Measurements from ENCODE around the gene CEP76.

Gene CEP76, protein sequence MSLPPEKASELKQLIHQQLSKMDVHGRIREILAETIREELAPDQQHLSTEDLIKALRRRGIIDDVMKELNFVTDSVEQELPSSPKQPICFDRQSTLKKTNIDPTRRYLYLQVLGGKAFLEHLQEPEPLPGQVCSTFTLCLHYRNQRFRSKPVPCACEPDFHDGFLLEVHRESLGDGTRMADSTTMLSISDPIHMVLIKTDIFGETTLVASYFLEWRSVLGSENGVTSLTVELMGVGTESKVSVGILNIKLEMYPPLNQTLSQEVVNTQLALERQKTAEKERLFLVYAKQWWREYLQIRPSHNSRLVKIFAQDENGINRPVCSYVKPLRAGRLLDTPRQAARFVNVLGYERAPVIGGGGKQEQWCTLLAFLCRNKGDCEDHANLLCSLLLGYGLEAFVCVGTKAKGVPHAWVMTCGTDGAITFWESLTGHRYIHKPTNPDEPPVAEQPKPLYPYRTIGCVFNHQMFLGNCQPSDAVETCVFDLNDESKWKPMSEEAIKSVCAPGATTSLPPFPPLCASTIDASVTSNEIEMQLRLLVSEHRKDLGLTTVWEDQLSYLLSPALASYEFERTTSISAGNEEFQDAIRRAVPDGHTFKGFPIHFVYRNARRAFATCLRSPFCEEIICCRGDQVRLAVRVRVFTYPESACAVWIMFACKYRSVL

DNA sequence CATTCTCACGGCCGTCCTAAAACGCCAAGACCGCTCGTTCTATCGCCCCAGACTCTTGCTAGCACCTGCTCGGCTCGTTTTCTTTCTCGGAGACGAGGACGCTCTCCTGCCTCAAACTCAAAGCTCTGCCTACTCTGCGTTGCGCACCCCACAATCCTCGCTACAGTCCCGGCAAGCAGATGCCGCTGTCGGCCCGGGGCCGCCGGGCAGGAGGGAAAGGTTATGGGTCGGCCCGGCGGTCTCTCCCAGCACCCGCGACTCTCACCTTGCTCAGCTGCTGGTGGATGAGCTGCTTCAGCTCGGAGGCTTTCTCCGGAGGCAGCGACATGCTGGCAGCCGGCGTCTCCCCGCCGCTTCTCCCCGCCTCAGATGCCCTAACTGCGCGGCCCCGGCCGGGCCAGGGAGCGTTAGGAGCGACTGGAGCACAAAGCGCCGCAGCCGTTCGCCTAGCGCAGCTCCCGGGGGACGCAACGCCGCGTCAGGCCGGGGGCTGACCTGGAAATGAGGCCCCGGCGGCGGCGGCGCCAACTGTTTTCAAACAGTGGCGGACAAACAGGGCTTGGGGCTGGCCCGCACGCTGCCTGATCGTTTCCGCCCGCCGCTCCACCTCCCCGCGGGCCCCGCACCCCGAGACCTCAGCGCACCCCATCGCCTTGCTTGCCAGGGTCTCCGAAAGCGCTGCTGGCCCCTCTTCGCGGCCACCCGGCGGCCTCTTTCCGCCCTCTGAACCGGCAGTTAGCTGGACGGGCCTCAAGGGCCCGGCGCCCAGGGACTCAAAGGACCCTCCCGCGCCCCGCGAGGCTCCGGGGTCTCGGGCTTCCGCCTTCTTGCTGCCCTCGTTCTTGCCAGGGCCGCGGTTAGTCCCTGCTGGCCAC lies at the start of gene CEP76, which contains the start of gene PSMG2:
Gene CEP76 (minus strand): TSS at position 503 of the 875 bp plus-strand sequence. CDS start 175 bp downstream, at position 328.
Gene PSMG2 (plus strand): TSS at position 822 of the 875 bp plus-strand sequence. CDS start 66 bp downstream, outside the sequence.
- DNase-seq, result peak; percentile 77 to 83 (median 80)

DNA sequence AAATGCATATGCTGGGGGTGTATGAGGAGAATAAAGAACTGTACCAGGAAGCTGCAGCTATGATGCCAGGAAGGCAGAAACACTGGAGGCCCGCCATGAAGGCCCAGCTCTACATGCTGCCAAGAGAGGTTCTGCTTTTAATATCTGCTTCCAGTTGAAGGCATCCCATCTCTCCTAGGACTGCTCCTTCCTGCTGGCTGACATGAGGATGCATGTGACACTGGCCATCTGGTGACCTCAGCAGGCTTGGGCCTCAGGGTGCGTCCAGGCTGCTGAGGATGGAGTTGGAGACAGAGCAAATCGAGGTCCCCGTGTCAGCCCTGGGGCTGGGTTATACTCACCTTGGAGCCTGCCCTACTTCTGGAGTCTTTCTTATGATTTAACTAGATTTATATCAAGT lies 49.4 kb upstream of the CEP76 start:
- no peak for DNase-seq

DNA sequence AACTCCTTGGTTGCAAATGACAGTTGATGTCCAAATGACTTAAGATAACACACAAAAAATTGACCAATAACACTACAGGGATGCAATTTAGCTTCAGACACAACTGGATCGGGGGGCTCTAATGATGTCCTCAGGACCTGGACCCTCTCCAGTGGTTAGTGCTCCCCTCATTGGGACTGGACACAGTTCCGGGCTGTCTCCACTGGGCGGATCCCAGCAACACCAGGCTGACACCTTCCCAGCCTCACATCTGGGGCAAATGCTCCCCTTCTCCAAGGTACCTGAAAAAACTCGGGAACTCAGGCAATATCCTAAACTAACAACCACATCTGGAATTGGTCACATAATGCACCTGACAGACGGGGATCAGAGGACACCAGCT lies 49.0 kb upstream of the CEP76 start:
- no peak for DNase-seq

DNA sequence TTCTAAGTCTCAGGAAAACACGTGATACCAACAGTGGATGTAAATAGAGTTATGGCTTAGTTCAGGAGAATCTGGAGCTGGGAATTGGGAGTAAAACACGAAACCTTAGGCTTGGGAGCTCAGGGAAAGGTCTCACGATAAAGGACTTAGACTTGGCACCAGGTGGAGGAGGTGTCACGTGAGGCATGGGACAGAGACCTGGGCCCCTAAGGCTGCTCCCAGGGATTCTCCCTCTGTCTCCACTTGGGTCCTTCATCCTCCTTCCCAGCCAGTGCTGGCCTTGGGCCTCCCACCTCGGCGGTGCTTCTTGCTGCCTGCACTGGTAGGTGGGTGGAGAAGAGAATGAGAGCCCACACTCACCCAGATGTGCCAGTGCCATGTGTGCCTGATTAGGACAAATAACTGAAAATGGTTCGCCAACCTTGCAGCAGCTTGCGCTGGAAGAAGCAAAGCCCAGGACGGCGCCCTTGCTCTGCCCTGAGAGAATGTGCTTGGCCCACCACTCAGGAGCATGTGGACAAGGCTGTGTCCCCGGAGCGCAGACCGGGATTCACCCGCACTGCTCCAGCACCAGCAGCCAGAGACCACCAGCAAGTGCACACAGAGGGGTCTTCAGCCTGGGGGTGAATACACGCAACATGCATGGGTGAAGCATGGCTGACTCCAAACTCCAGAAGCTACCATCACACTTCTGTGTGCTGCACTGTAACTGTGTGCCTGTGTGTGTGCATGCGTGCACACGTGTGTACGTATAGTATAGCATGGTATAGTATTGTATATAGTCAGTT lies 48.4 kb upstream of the CEP76 start:
- DNase-seq, result no peak

DNA sequence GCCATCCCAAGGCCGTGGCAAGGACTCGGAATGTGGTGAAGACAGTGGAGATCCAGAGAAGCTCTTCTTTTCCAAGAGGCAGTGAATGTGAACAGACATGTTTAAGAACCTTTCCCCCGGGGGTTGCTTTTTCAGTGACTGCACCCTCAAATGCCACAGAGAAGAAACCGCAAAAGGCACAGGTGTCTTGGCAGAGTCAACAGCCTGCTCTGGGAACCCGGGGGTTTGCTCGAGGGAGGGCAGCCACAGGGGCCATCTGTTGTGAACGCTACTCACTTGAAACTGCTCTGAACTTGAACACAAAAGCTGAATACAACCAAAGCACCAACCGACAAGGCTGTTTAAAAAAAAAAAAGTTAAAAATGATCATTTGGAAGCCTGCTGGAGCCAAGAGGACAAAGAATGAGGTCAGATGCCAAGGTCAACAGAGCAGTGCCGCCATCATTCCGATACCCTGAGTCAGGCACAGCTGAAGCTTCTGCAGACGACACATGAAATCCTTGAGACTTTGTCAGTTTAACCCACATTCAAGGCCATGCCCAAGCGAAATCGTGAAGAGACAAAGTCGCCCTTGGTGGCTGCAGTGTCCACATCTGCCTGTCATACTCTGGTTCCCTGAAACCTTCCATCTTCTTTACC lies 47.7 kb upstream of the CEP76 start:
- no peak for DNase-seq

DNA sequence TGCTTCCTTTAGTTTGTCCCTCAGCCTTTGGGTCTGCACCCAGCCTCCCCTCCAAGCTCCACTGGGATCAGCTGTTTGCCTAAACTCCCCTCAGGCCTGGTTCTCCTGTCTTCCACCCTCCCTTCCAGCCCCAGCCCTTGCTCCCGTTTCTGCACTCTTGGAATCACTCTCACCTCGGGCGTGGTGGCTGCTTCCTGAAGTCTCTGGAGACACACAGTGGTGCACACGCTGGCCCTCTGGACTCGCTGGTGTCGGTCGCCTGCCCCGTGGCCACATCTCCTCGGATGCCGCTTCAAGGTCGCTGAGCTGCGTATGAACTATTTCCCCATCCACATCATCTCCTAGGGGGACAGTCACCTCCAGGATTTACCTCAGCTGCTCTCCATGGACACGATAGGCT lies 46.6 kb upstream of the CEP76 start:
- no peak for DNase-seq

DNA sequence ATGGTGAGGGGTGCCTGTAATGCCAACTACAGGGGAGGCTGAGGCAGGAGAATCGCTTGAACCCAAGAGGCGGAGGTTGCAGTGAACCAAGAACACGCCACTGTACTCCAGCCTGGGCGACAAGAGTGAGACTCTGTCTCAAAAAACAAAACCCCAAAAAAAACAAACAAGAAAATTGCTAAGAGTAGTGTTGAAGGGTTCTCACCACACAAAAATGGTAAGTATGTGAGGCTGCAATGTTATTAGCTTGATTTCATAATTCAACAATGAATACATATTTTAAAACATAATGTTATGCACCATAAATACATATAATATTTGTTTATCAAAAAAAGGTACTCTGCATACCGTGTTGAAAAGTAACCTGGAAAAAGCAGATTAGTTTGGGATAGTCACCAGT lies 46.1 kb upstream of the CEP76 start:
- no peak for DNase-seq

DNA sequence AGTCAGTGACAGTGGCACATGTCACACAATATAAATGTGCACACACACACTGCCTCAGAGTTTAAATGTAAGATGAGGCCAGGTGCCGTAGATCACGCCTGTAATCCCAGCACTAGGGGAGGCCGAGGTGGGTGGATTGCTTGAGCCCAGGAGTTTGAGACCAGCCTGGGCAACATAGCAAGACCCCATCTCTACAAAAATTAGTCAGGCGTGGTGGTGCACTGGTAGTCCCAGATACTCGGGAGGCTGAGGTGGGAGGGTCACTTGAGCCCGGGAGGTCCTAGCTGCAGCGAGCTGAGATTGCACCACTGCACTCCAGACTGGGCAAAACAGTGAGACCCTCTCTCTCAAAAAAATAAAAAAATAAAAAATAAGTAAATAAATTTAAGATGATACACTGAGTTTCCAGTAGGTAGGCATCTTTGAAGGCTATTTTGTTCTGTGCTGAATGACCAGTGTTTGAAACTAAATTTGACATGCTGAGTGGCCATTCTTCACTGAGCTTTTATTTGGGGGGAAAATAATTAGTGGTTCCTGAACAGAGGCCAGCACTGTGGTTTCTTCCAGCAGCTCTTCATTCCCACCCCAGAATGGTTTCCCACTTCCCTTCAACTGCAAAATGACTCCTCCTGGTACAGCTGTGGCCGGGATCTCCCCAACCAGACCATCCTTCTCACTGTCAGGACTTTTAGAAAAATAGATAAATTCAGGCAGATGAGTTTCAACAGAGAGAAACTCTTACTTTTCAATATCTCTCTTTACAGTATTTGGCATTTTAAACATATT lies 45.2 kb upstream of the CEP76 start:
- no peak for DNase-seq

DNA sequence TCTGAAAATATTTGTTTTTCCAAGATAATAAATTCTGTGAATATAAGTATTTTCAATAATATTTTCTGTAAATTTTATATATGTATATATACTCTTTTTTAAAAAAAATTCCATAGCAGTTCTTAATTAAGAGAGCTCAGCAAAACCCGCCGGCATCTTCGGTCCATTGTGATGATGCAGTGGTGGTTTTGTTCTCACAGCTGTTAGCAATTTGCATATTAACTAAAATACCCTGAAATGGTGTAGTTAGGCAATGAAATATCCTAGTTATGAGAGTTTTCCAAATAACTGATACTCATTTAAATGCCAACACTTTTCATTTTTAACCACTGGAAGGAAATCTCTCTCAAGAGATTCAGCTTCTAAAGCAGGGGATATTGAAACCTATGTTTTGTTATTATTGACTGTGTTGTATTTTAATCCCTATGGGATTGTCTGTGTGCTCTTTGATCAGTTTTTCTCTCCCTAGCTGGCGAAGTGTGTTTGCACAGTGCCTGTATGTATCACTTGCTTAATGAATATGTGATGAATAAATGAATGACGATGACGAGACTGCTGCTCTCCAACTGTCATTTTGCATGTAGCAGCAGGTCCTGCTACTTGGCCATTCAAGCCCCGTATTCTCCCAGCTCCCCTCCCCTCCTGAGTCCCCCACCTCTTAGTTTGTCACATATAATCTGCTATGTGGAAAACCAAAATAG lies 42.7 kb upstream of the CEP76 start:
- no peak for DNase-seq

DNA sequence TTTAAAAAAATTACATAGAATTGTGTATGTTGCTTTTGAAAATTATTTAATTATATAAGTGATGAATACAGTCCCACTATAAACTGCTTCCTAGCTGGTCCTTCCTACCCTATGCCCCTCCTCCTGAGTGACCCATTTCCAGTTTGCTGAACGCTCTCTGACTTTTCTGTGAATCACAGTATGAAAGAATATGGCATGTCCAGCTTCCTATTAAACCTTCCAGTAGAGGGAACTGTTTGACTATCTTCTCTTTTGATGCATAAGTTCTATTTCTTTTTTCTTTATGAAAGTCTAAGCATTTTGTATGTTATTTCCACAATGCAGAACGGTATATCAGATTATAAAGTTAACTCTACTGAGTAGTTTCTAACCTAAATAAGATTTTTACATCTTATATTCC lies 41.6 kb upstream of the CEP76 start:
- DNase-seq, result no peak

DNA sequence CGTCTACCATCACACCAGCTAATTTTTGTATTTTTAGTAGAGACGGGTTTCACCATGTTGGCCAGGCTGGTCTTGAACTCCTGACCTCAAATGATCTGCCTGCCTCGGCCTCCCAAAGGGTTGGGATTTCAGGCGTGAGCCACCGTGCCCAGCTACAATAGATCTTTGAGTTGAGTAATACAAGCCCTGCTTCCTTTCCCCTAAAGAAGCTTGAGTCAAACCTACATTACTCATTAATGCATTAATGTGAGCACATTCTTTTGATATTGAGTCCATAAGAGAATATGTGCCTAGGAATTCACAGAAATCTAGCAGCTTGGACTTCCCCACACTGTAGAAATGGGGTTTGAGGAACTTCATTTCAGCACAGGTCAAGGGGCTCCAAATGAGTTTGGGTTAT lies 39.9 kb upstream of the CEP76 start:
- DNase-seq, result no peak

DNA sequence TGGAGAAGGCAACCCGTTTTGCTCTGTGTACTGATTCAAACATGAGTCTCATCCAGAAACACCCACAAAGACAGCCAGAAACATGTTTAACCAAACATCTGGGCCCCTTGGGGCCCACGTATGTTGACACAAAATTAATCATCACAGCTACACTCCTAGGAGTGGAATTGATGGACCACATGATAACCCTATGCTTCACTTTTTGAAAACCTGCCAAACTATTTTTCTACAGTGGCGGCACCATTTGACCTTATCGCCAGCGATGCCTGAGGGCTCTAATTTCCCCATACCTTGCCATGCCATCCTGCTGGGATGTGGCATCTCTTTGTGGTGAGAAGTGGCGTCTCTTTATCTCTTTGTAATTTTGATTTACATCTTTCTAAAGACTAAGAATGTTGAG lies 38.8 kb upstream of the CEP76 start:
- DNase-seq, result no peak

DNA sequence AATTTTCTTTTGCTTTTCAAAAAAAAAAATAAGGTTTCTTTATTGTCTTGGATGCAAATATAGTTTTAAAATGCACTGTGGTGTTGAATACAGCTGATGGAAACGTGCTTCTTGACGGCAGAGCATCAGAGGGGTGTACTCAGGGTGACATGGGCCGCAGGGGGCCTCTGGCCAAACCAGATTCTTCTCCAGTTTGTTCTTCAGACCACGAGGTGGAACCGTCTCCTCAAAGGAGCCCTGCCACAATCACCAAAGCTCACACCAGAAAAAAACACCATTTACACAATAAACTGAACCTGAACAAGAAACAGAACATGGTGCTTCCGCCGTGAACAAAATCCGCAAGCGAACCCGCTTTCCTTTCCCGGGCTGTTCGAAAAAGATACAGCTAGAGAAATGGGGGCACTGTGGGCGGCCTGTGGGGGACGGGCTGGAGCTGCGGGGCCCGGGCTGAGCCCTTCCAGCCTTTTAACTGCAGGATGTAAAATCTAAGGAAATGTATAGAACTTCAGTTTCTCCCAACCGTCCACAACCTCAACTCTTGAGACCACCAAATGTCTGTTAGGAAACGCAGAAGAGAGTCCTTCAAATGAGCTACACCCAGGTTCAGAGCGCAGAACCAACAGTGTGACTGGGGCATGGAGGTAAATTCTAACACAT lies 34.9 kb upstream of the CEP76 start:
- no peak for DNase-seq

DNA sequence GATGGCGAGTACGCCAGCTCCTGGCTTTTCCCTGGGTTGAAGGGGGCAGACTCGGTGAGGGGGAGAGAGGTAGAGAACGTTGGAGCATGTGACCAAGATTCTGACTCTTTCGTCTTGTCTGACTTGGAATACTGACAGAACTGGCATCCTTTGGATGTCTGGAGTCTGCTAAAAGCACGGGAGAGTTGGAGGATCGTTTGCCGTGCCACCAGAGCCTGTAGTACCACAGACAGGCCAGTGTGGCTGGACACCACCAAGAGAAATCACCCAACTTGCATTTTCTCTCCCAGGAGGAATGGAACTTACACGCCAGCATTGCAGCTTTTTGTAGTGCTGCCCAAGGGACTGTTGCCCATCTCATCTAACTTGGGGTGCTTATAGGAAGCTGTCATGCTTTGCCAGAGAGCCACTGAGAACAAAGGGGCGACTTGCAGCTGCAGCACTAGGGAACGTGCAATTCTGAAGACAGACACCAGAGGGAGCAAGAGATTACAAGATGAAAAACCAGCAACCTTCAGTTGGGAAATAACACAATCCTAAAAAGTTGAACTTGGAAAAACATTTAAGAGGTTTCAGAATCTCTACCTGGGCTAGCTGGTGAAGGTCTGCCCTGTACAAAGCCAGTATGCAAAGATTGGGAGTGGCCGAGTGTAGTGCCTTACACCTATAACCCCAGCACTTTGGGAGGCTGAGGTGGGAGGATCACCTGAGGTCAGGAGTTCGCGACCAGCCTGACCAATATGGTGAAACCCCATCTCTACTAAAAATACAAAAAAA lies 24.4 kb upstream of the CEP76 start:
- DNase-seq, result peak in 2 of 4 experiments; percentile 2 to 18

DNA sequence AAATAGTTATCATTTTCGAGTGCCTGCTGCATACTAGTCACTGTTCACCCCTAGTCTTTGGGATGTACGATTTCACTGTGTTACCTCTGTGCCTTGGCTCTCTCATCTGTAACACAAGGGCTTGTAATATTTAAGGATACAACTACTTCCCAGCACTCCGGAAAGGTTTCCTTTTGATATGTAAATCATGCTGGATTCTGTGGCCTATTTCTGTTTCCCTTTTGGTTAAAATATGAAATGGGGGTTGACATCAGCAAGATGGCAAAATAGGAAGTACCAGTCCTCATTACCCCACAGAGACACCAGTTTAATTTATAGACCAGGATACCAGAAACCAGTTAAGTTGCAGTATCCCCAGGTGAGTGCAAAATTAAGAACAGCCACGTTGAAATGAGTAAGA lies 23.8 kb upstream of the CEP76 start:
- no peak for DNase-seq

DNA sequence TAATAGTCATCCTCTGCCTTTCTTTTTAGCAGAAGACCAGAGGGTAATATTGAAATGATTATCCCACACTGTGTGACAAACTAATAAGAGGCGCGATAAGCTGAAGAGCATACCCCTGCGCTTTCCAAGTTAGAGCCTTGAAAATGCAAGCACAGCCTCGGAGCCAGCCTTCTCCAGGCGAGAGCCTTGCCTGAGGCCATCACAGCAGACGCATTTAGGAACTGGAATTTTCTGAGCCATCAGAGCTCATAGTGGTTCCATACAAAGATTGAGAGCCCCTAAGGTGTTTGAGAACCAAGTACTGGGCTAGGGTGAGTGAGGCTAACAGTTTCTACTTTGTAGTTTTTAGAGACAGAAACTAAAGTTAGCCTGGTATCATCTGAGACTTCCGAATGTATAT lies 20.2 kb upstream of the CEP76 start:
- no peak for DNase-seq

DNA sequence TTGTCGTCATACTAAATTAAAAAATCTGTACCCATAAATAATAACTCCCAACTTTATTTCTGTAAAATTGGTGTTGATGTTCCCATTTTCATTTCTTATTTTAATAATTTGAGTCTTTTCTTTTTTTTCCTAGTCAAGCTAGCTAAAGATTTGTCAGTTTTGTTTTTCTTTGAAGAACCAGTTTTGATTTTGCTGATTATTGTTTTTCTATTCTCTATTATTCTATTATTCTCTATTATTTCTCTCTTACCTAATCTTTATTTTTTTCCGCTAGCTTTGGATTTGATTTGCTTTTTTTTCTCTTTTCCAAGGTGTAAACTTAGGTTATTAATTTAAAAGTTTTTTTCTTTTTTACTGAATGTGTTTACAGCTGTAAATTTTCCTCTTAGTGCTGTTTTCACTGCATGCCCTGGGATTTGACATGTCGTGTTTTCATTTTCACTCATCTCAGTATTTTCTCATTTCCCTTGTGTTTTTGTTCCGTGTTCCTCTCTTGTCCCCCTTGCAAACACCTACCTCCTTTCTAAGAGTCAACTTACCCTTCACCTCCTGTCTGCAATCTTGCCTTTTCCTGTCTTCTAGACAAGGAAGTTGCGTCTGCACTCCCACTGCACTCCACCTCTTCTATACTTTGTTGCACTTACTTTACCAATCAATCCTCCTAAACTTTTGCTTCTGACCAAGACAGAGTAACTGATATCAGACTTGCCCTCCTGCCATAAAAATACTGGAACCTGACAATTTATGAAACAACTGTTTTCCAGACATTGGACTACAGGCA lies 19.2 kb upstream of the CEP76 start:
- DNase-seq, result no peak

DNA sequence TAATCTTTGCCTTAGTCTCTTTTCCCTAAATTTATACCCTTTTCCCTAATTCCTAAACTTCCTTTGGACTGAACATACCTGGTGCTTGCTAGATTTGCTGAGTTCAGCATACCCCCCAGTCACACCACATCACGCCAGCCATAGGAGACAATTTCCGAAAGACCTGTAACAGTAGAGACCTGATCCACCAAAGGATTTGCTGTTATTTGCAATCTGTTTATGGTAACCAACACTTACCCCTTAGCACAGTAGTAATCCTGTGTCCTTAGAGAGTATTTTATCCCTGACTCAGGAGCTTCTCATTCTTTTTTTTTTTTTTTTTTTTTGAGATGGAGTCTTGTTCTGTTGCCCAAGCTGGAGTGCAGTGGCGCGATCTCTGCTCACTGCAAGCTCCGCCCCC lies 8.9 kb upstream of the CEP76 start:
- no peak for DNase-seq
